ENCODE results near the gene TMEM117. TPM values are rescaled to one million over a fixed set of nuclear protein-coding genes. Genes with fewer than 3 reads are reported as not detected.

TMEM117 gene
- total RNA-seq, 6 experiments from 2014 or later = 5.5 to 8.8 (median 7.0) TPM

DNA sequence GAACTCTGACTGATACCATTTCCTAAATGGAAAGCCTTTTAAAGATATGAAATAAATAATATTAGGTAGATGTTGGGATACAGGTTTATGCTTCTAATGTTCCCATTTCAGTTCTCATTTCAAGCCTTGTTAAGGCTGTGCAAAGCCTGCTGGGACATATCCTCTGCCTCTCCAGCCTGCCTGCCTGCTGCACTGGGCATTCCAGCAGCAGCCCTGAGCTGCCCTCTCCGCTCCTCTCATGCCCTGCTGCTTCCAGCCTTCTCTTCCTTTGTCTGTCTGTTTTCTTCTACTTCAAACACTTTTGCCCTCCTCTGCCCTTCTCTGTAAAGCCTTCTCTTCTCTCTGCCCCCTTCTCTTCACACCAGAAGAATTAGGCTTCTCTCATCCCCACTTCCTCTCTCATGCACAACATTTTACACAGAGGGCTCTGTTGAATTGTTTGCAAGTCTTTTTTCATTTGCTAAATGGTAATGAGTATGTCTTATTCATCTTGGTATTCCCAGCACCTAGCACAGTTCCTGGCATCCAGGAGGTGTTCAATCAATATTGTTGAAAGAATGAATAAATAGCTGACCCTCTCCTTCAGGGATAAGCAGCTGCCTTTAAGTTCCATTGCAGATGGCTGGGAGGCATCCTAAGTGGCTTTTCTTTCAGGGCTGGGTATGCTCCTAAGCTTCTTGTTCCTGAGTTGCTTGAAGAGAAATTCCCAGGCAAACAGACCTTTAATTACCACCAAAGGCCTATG lies 292.3 kb downstream of the TMEM117 start:
- no peaks in the 10 kb centered on the region for H3K36me3 Mint-ChIP-seq (ENCODE audit: low read depth)
- TF ChIP-seq, protein P1, sequence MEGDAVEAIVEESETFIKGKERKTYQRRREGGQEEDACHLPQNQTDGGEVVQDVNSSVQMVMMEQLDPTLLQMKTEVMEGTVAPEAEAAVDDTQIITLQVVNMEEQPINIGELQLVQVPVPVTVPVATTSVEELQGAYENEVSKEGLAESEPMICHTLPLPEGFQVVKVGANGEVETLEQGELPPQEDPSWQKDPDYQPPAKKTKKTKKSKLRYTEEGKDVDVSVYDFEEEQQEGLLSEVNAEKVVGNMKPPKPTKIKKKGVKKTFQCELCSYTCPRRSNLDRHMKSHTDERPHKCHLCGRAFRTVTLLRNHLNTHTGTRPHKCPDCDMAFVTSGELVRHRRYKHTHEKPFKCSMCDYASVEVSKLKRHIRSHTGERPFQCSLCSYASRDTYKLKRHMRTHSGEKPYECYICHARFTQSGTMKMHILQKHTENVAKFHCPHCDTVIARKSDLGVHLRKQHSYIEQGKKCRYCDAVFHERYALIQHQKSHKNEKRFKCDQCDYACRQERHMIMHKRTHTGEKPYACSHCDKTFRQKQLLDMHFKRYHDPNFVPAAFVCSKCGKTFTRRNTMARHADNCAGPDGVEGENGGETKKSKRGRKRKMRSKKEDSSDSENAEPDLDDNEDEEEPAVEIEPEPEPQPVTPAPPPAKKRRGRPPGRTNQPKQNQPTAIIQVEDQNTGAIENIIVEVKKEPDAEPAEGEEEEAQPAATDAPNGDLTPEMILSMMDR (IDR thresholded peaks at IDR 0.05) = no peak
- no peaks in the 10 kb centered on the region for H3K4me1 Mint-ChIP-seq (ENCODE audit: low read depth)
- DNase-seq = no peak
- H3K27me3 Mint-ChIP-seq (ENCODE audit: insufficient read depth) = no peaks in the 10 kb centered on the region
- H3K9me3 Mint-ChIP-seq = peaks cover 11% of the 10 kb centered on the region
- H3K27ac Mint-ChIP-seq = no peak overlapping the region
- no peak overlapping the region for H3K4me3 Mint-ChIP-seq

DNA sequence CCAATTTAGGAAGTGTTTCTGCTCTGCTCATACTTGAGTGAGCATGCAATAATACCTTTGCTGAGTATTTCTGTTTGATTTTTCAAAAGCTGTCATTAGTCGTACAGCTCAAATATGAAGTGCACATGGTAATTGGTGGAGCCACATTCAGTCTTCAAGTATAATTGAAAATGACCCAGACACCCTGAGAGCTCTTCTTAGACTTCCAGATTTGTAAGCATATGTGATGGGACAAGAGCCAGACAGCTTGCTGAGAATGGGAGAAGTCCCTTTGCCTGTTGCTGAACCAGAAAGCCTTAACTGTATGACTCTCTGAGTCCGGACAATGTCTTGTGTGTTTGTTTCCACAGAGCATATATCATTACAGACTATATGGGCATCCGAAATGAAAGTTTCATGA lies 307.3 kb downstream of the TMEM117 start:
- Mint-ChIP-seq H3K27me3 (ENCODE audit: insufficient read depth) (no peaks in the 10 kb centered on the region; the same call in 1 of the 2 replicates), H3K27ac (no peak overlapping the region), H3K36me3 (ENCODE audit: low read depth) (no peaks in the 10 kb centered on the region), H3K9me3 (no peaks in the 10 kb centered on the region), H3K4me3 (no peak overlapping the region), H3K4me1 (ENCODE audit: low read depth) (no peaks in the 10 kb centered on the region)
- TF ChIP-seq, protein P1 (IDR thresholded peaks at IDR 0.05) = no peak
- no peak for DNase-seq

DNA sequence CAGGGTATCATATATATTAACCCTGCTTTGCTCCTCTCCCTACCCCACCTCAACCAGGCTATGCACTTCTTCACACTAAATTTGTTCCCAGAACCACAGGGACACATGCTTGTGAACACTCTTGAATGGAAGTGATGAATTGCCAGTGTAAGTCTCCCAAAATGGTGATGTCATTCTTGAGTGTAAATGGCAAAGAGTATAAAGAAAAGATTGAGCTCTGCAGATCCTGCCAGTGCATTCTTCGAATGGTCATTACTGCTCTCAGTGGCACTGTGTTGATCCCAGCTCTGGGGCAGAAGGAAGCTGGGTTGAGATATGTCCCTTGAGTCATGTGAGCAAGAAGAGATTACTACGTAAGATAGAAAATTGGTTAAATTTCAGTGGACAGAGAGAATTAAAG lies 313.1 kb downstream of the TMEM117 start:
- no peak overlapping the region for H3K27ac Mint-ChIP-seq
- DNase-seq = no peak
- H3K4me1 Mint-ChIP-seq (ENCODE audit: low read depth) = peaks cover 6% of the 10 kb centered on the region
- H3K36me3 Mint-ChIP-seq (ENCODE audit: low read depth) = no peaks in the 10 kb centered on the region
- no peak overlapping the region for H3K4me3 Mint-ChIP-seq
- TF ChIP-seq, protein P1 (IDR thresholded peaks at IDR 0.05) = no peak
- no peaks in the 10 kb centered on the region; the same call in 1 of the 2 replicates for H3K27me3 Mint-ChIP-seq (ENCODE audit: insufficient read depth)
- no peaks in the 10 kb centered on the region for H3K9me3 Mint-ChIP-seq

DNA sequence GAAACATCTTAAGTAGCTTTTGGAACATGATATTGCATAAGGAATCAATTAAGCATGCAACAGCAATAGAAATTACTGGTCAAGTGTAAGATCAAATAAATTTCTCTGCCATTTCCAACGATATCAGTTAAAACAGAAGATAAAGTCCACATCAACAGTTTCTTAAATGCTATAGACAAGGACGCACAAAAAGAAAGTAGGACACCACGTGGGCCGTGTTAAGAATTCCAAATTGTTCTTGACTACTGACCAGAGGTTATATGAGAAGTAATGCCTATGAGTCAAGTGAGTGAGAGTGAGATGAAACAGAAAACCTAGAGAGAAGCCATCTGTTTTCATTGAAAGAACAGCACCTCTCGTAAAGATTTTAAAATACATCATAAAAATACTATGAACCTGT lies 318.2 kb downstream of the TMEM117 start:
- Mint-ChIP-seq H3K4me1 (ENCODE audit: low read depth) (peaks cover 10% of the 10 kb centered on the region), H3K27me3 (ENCODE audit: insufficient read depth) (no peaks in the 10 kb centered on the region), H3K27ac (no peak overlapping the region), H3K9me3 (no peaks in the 10 kb centered on the region), H3K36me3 (ENCODE audit: low read depth) (no peaks in the 10 kb centered on the region), H3K4me3 (peak overlapping the region; percentile 64)
- TF ChIP-seq, protein P1 (IDR thresholded peaks at IDR 0.05) = no peak
- DNase-seq = peak; percentile 28

DNA sequence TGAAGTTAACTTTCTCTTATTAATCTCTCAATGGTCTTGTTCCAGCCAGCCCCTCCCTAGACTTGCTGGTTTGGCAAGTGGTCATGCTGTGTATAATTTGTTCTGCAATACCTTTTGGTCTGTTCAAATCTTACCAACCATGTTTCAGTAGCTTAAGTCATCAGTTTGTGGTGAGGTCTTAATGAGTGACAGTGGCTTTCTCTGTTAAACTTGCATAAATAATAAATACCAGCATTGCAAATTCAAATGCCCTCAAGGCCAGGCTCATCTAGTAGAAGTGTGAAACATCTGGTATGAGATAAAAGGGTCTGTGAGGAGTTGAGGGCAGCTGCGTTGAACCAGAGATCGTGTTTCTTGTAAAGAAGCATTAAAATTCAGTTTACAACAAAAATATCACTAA lies 319.5 kb downstream of the TMEM117 start:
- Mint-ChIP-seq H3K4me3 (no peak overlapping the region), H3K36me3 (ENCODE audit: low read depth) (no peaks in the 10 kb centered on the region), H3K27ac (no peak overlapping the region), H3K4me1 (ENCODE audit: low read depth) (peaks cover 10% of the 10 kb centered on the region), H3K27me3 (ENCODE audit: insufficient read depth) (no peaks in the 10 kb centered on the region), H3K9me3 (no peaks in the 10 kb centered on the region)
- no peak for DNase-seq
- TF ChIP-seq, protein P1 (IDR thresholded peaks at IDR 0.05) = no peak

Data from HFFc6 (cell line).